Vagina (tissue), 2 donors: ENCODE results near the gene MYL6.

Source experiments
- CTCF ChIP-seq, 3 experiments: fragments of 450-650 bp in 2 of 3; fragments of 200-600 bp in 1 of 3; sonication (generic) in 1 of 3; IDR thresholded peaks; one replicate each; pipeline ENCODE4 v1.5.1; 2017 to 2019; ENCODE audit warnings: antibody characterized with exemption in 3 of 3, mild to moderate bottlenecking in 2 of 3, moderate library complexity in 2 of 3
- POLR2A ChIP-seq, 2 donors: fragments of 450-650 bp; IDR thresholded peaks; one replicate each; pipeline ENCODE4 v1.6.1; 2017; ENCODE audit warnings: antibody characterized with exemption in 2 of 2, mild to moderate bottlenecking in 2 of 2, moderate library complexity in 2 of 2
- POLR2AphosphoS5 ChIP-seq, 2 donors: sonication (generic); formaldehyde crosslinking; IDR thresholded peaks; one replicate each; pipeline ENCODE4 v1.9.0; 2017; ENCODE audit warnings: antibody characterized with exemption in 2 of 2, mild to moderate bottlenecking in 2 of 2, low read depth in 1 of 2; ENCODE audit not compliant: insufficient read depth in 1 of 2

GRCh38 chr12:56154818-56155217 is 3.3 kb upstream of the MYL6 start:
- TF ChIP-seq POLR2A (IDR thresholded peaks at IDR 0.05) (no peak), CTCF (IDR thresholded peaks at IDR 0.05) (no peak), POLR2AphosphoS5 (IDR thresholded peaks at IDR 0.05; ENCODE audit: insufficient read depth in 1 of 2, low read depth in 1 of 2) (no peak)
